A549 (cell line): ENCODE data around the gene AFDN. TPM values are rescaled to one million over a fixed set of nuclear protein-coding genes. Genes with fewer than 3 reads are reported as not detected.

Experiments
- ATAC-seq, 2 experiments: fragments of 200-7000 bp in 1 of 2; fragments of >200 bp in 1 of 2; cut with Nextera tagmentation in 1 of 2; cut with Tn5 transposase in 1 of 2; 3 replicates each; pipeline versions ENCODE4 v1.8.0 to v1.9.1; 2018 to 2020; ENCODE audit warnings: mild to moderate bottlenecking in 1 of 2, moderate library complexity in 1 of 2
- CTCF ChIA-PET: fragments of 300-600 bp; sonication (Branson Sonifier 250); formaldehyde crosslinking; extraction: SDS; loops from one replicate; lab custom pipeline; 2021; ENCODE audit warnings: antibody characterized with exemption, inconsistent platforms; lab: Yijun Ruan, JAX
- POLR2A ChIA-PET: fragments of 350-600 bp; formaldehyde crosslinking; extraction: SDS; loops from one replicate; lab custom pipeline; 2021; ENCODE audit warnings: antibody characterized with exemption, inconsistent platforms; lab: Yijun Ruan, JAX
- DNase-seq, 2 experiments: peaks; one replicate each; pipeline versions ENCODE4 v3.0.0 to v3.0.0-alpha.2; 2011 to 2016; ENCODE audit warnings: low read depth in 1 of 2, low spot score in 1 of 2
- FAIRE-seq: peaks from 2 replicates; lab custom pipeline; 2011; peaks lifted over from hg19 to GRCh38; lab: Jason Lieb, UNC
- H3K27ac ChIP-seq, 2 experiments: fragments of >200 bp; sonication (Bioruptor Twin); formaldehyde crosslinking; 3 replicates each; pipeline ENCODE4 v1.5.1; 2016 to 2017
- H3K4me1 ChIP-seq: fragments of >200 bp; sonication (Bioruptor Twin); formaldehyde crosslinking; 3 replicates; pipeline ENCODE4 v1.6.1; 2016
- H3K4me2 ChIP-seq: fragments of >200 bp; sonication (Bioruptor Twin); formaldehyde crosslinking; 3 replicates; pipeline ENCODE4 v1.6.1; 2016
- H3K4me3 ChIP-seq: fragments of >200 bp; sonication (Bioruptor Twin); formaldehyde crosslinking; 3 replicates; pipeline ENCODE4 v1.5.1; 2016
- H3K9me3 ChIP-seq: fragments of >200 bp; sonication (Bioruptor Twin); formaldehyde crosslinking; 3 replicates; pipeline ENCODE4 v1.6.1; 2016
- ATOH8 ChIP-seq: fragments of 250-450 bp; sonication (Bioruptor Pico); IDR thresholded peaks from 2 replicates; pipeline ENCODE4 v1.5.0; 2020; ENCODE audit warnings: low read depth, mild to moderate bottlenecking, moderate library complexity
- BCL3 ChIP-seq: fragments of >200 bp; sonication (Bioruptor Twin); formaldehyde crosslinking; IDR thresholded peaks from 3 replicates; pipeline ENCODE4 v1.6.1; 2016
- BHLHE40 ChIP-seq: IDR thresholded peaks from 2 replicates; pipeline ENCODE4 v1.6.1; 2012; ENCODE audit warnings: low read depth, low read length, inconsistent platforms
- CHD4 ChIP-seq: fragments of 200-600 bp; sonication (generic); IDR thresholded peaks from 2 replicates; pipeline ENCODE4 v1.6.1; 2016; ENCODE audit warnings: antibody characterized with exemption, mild to moderate bottlenecking, borderline replicate concordance
- E2F6 ChIP-seq: IDR thresholded peaks from 2 replicates; pipeline ENCODE4 v1.6.1; 2012; ENCODE audit warnings: low read depth, borderline replicate concordance
- EHMT2 ChIP-seq: fragments of 200-600 bp; sonication (generic); IDR thresholded peaks from 2 replicates; pipeline ENCODE4 v1.6.1; 2016; ENCODE audit warnings: antibody characterized with exemption, low read depth, mild to moderate bottlenecking, moderate library complexity
- ELK1 ChIP-seq: fragments of 150-350 bp; IDR thresholded peaks from 2 replicates; pipeline ENCODE4 v1.6.1; 2014; ENCODE audit warnings: low read depth, mild to moderate bottlenecking, low read length
- ESRRA ChIP-seq: fragments of 150-350 bp; IDR thresholded peaks from 2 replicates; pipeline ENCODE4 v1.6.1; 2014; ENCODE audit warnings: mild to moderate bottlenecking, low read length, borderline replicate concordance
- FOSL2 ChIP-seq, 2 experiments: fragments of 450-650 bp in 1 of 2; fragments of >200 bp in 1 of 2; sonication (Bioruptor Twin) in 1 of 2; formaldehyde crosslinking; IDR thresholded peaks; 2 replicates each; pipeline versions ENCODE4 v1.5.0 to v1.6.1; 2016 to 2020; ENCODE audit warnings: mild to moderate bottlenecking in 1 of 2, moderate library complexity in 1 of 2
- GATA3 ChIP-seq: IDR thresholded peaks from 2 replicates; pipeline ENCODE4 v1.6.1; 2012; ENCODE audit warnings: borderline replicate concordance
- HDAC2 ChIP-seq: fragments of 200-600 bp; sonication (generic); IDR thresholded peaks from 2 replicates; pipeline ENCODE4 v1.6.1; 2016
- HOXB5 ChIP-seq: fragments of 250-450 bp; sonication (Bioruptor Pico); IDR thresholded peaks from 2 replicates; pipeline ENCODE4 v1.5.0; 2020; ENCODE audit warnings: mild to moderate bottlenecking, moderate library complexity
- JUNB ChIP-seq: fragments of >200 bp; sonication (Bioruptor Twin); formaldehyde crosslinking; IDR thresholded peaks from 2 replicates; pipeline ENCODE4 v1.6.1; 2016
- KDM1A ChIP-seq: fragments of 200-600 bp; sonication (generic); IDR thresholded peaks from 2 replicates; pipeline ENCODE4 v1.6.1; 2016; ENCODE audit warnings: low read depth, mild to moderate bottlenecking
- KDM5A ChIP-seq: fragments of 200-600 bp; sonication (generic); IDR thresholded peaks from 2 replicates; pipeline ENCODE4 v1.6.1; 2016; ENCODE audit warnings: antibody characterized with exemption, mild to moderate bottlenecking
- MAFK ChIP-seq: fragments of 450-650 bp; IDR thresholded peaks from 2 replicates; pipeline ENCODE4 v1.6.1; 2014; ENCODE audit not compliant: partially characterized antibody
- MAX ChIP-seq: IDR thresholded peaks from 2 replicates; pipeline ENCODE4 v1.6.1; 2012
- MAZ ChIP-seq: fragments of 150-350 bp; IDR thresholded peaks from 2 replicates; pipeline ENCODE4 v1.6.1; 2014; ENCODE audit warnings: antibody characterized with exemption, low read depth, low read length, borderline replicate concordance
- NPAS2 ChIP-seq: fragments of 250-450 bp; sonication (Bioruptor Pico); IDR thresholded peaks from 2 replicates; pipeline ENCODE4 v1.8.0; 2022; ENCODE audit warnings: mild to moderate bottlenecking, moderate library complexity, borderline replicate concordance
- NR3C1 ChIP-seq: fragments of >200 bp; sonication (Bioruptor Twin); formaldehyde crosslinking; IDR thresholded peaks from 3 replicates; pipeline ENCODE4 v1.6.1; 2017
- RAD21 ChIP-seq, 2 experiments: fragments of >200 bp in 1 of 2; sonication (Bioruptor Twin) in 1 of 2; formaldehyde crosslinking in 1 of 2; IDR thresholded peaks in 1 of 2; conservative IDR thresholded peaks in 1 of 2; 2 replicates in 1 of 2; 3 replicates in 1 of 2; pipeline ENCODE4 v1.6.1; 2012 to 2018; ENCODE audit warnings: inconsistent platforms in 1 of 2
- RCOR1 ChIP-seq: fragments of 150-350 bp; IDR thresholded peaks from 2 replicates; pipeline ENCODE4 v1.6.1; 2014; ENCODE audit warnings: antibody characterized with exemption, low read length, low read depth
- RNF2 ChIP-seq: fragments of 200-600 bp; sonication (generic); IDR thresholded peaks from 2 replicates; pipeline ENCODE4 v1.6.1; 2016; ENCODE audit warnings: low read depth, mild to moderate bottlenecking, antibody characterized with exemption, moderate library complexity, borderline replicate concordance
- USF2 ChIP-seq: fragments of 450-650 bp; IDR thresholded peaks from 2 replicates; pipeline ENCODE4 v1.6.1; 2014; ENCODE audit warnings: antibody characterized with exemption
- ZSCAN20 ChIP-seq: fragments of 250-450 bp; sonication (Bioruptor Pico); IDR thresholded peaks from 2 replicates; pipeline ENCODE4 v1.8.0; 2022; ENCODE audit warnings: mild to moderate bottlenecking, moderate library complexity
- WGBS: methylation state at CpG from one replicate; pipeline ENCODE4 v1.1.6; 2017; ENCODE audit errors: missing lambda C conversion rate; 5-methylcytosine and 5-hydroxymethylcytosine counted together
- polyA plus RNA-seq, 4 experiments: library from polyadenylated mRNA; depleted of rRNA in 3 of 4; stranded (reverse); fragments of >200 nt; fragmentation: RNase III in 1 of 4; extraction: RNeasy Plus Mini Kit Qiagen cat#74134 plus additional on column Dnase treatment in 1 of 4; gene quantifications; 2 replicates in 3 of 4; 3 replicates in 1 of 4; pipeline ENCODE4 v1.2.3, GENCODE V29; 2011 to 2017

AFDN gene
- polyA plus RNA-seq, 2 of the 4 experiments (the other 2 are of a cell fraction): 17.5 to 40.8 TPM

GRCh38 chr6:167944130-167944529, 117.4 kb downstream of the AFDN start:
- POLR2A ChIA-PET: no interaction called here

GRCh38 chr6:167946007-167946406, 119.3 kb downstream of the AFDN start:
- ChIA-PET CTCF (interaction anchor here (0.8 to 1.4 kb wide), 2 partner anchors 35 to 48 kb away, joined by 3 read pairs; no protein-coding TSS in a partner anchor), POLR2A (no interaction called here)
- DNase-seq: peak in 1 of 2 experiments; percentile 17
- Histone ChIP-seq H3K9me3 (no peaks in the 10 kb centered on the region), H3K4me2 (peak overlapping the region; percentile 49), H3K27ac (peak overlapping the region; percentile 38 to 45; a peak in 3 of 6 replicates), H3K4me1 (no peaks in the 10 kb centered on the region), H3K4me3 (no peak overlapping the region)
- no peak for FAIRE-seq
- 59% methylated on average over 11 of the region's 11 CpGs for WGBS
- ATAC-seq: peak; percentile 73 to 77; a peak in 4 of 6 replicates
- TF ChIP-seq HOXB5 (CRISPR knock-in tag) (no peak), BCL3 (no peak), EHMT2 (no peak), MAX (no peak), NPAS2 (CRISPR knock-in tag) (no peak), KDM5A (no peak), ELK1 (no peak), USF2 (peak; percentile 14; the same call in 1 of the 2 replicates), ZSCAN20 (CRISPR knock-in tag) (no peak)

More at GRCh38 chr6:167944130-167944529, 117.4 kb downstream of the AFDN start:
- TF ChIP-seq FOSL2 (IDR thresholded peaks at IDR 0.05) (no peak), FOSL2 (CRISPR knock-in tag; IDR thresholded peaks at IDR 0.05) (no peak), RAD21 (conservative IDR thresholded peaks at IDR 0.05 in 1 of 2, IDR thresholded peaks at IDR 0.05 in 1 of 2) (no peak), ATOH8 (CRISPR knock-in tag) (no peak), RCOR1 (no peak), HDAC2 (no peak), JUNB (no peak), ESRRA (no peak)
- H3K27ac ChIP-seq: no peak overlapping the region
- FAIRE-seq: no peak
- CTCF ChIA-PET: interaction anchor here (1.5 kb wide), 1 partner anchor 13 kb away, joined by 3 read pairs; no protein-coding TSS in a partner anchor
- WGBS: 90% methylated on average over 4 of the region's 4 CpGs
- H3K4me2 ChIP-seq: no peak overlapping the region
- no peaks in the 10 kb centered on the region for H3K4me1 ChIP-seq
- no peaks in the 10 kb centered on the region for H3K9me3 ChIP-seq
- no peak for ATAC-seq
- no peak overlapping the region for H3K4me3 ChIP-seq
- no peak for DNase-seq

- ChIA-PET POLR2A (no interaction called here), CTCF (interaction anchor here (1.3 to 1.4 kb wide), 2 partner anchors 12 to 34 kb away, joined by 3 read pairs; no protein-coding TSS in a partner anchor)
- Histone ChIP-seq H3K27ac (peak overlapping the region; percentile 12 to 63; a peak in 2 of 6 replicates), H3K9me3 (no peaks in the 10 kb centered on the region), H3K4me2 (peak overlapping the region; percentile 49), H3K4me1 (no peaks in the 10 kb centered on the region), H3K4me3 (no peak overlapping the region)
- 50% methylated on average over 5 of the region's 5 CpGs for WGBS
- FAIRE-seq: no peak
- no peak for ATAC-seq
- DNase-seq: no peak
- no peak for TF ChIP-seq KDM1A
- no peak for TF ChIP-seq BHLHE40
- TF ChIP-seq CHD4: no peak
- TF ChIP-seq E2F6: no peak
- TF ChIP-seq MAFK: no peak
- no peak for TF ChIP-seq MAZ
- no peak for TF ChIP-seq GATA3
- no peak for TF ChIP-seq USF2
- TF ChIP-seq NR3C1: no peak
- TF ChIP-seq HDAC2: no peak
- TF ChIP-seq RNF2: no peak
- TF ChIP-seq EHMT2: no peak
- TF ChIP-seq RAD21 (conservative IDR thresholded peaks at IDR 0.05 in 1 of 2, IDR thresholded peaks at IDR 0.05 in 1 of 2): no peak
- TF ChIP-seq, all 56 proteins: peak for 0
Observed at GRCh38 chr6:167946604-167947003, 119.9 kb downstream of the AFDN start.
